ENCODE data around the gene KLF16. TPM values are rescaled to one million over a fixed set of nuclear protein-coding genes. Genes with fewer than 3 reads are reported as not detected.
"Not testable (repeated sequence)": the region's sequence is repeated elsewhere in the genome, so short reads cannot be mapped to it uniquely, and the experiment has no call there.

KLF16 gene
- total RNA-seq, 1 experiment from 2014 or later: 25.2 TPM

GRCh38 chr19:1884291-1884718 lies 20.9 kb upstream of the KLF16 start:
- DNase-seq (ENCODE audit: low spot score): peak; percentile 7

DNA sequence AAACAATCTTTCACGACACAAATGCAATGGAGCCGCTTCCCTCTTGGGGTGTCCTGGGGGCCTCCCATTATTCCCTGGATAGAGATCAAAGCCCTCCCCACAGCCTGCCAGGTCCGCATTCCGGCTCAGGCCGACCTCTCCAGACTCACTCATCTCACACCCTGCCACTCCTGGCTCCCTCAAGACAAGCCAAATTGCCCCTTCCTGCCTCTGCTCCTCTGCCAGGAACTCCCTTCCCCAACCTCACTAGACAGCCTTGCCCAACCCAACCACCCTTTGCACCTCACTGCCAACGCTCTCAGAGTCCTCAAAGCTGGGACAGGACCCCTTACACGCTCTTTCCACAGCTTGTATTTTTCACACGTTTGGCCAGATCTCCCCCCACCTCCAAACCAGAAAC lies 20.4 kb upstream of the KLF16 start:
- DNase-seq (ENCODE audit: low spot score): no peak

DNA sequence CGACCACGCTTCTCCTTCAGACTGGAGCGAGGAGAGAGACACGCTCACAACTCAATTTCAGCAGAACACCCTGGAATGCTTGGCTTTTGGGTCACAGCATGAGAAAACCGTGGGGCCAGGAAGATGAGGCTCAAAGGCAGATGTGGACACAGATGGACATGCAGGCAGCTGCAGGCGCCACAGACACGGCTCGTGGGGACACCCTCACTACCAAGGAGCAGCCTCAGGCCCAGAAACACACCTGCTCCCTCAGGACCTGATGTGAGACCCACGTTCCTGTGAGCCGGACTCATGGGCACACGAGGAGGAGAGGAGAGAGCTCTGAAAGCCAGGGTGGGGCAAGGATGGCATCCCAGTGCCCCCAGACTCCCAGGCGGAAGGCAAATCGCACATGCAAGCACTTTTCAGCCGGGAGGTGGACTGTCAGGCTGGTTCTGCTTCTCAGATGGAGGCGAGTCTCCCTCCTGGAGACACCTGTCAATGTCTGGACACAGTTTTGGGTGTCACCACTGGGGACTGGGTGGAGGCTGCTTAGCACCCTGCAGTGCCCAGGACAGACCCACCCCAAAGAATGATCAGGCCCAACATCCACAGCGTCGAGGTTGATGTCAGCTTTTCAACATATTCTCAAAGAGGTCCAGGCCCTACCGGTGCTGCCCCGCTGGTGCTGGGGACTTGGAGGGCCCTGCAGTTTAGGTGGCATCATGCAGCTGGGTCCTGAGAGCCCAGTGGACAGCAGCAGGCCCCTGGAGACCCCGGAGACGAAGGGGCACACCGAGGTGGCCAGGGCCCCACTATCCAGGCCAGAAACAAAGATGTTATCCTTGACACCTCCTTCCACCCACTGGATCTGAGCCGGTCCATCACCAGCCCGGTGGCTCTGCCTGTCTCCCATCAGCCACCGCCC lies 19.7 kb upstream of the KLF16 start:
- no peak for DNase-seq (ENCODE audit: low spot score)

DNA sequence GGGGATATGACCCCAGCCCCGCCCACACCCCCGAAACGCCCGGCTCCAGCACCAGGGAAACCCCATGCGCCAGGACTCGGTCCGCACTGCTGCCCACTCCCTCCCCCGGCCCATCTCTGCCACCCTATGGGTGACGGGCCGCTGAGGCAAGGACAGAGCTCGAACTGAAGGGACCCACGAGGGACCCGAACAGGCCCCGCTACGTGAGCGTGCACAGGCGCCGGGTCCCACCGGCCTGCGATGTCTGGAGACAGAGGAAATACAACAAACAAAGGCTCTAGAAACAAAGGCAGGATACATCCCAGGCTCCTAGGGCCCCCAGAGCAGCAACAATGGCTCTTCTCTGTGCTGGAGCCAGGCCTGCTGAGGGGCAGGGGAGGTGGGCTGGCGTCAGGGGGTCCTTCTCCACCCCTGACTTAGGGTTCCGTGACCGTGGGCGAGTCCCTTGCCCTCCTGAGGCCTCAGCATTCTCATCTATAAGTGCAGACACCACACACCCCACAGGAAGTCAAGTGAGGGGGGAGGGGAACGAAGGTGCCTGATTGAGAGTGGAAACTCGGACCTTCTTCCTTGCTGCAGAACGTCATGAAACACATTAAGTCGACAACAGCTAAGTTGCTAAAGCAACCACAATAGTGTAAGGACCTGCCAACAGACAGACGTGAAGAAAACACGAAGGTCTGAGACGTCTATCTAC lies 18.9 kb upstream of the KLF16 start:
- no peak for DNase-seq (ENCODE audit: low spot score)

DNA sequence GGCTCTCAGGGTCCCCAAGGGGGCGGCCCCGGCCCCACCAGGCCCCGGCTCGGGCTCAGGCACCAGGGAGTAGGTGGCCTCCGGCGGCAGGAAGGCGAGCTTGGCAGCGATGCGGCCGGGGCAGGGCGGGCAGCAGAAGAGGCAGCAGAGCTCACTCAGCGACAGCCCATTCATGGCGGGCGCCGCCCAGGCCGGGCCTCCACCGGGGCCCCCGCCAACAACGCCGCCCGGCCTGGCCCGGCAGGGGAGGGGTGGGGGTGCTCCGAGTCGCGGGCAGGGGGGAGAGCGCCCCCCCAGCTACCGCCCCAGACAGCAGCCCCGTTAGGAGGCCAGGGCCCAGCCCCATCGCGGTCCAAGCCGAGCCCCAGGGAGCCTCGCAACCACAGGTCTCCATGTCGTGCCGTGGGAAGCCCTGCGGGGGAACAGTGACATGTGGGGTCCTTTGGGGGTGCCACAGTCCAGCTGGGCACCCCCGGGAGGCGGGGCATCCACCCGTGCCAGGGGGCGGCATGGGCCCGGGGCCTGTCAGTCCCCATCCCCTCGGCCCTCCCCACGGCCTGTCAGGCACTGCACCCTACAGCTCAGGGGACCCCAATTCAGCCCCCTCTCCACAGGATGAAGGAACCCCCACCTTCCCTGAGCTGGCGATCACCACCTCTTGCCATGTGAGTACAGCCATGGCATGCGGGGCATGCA lies 18.2 kb upstream of the KLF16 start:
- DNase-seq (ENCODE audit: low spot score): not testable (repeated sequence)

- no peak for DNase-seq (ENCODE audit: low spot score)
Observed at GRCh38 chr19:1880611-1881392, 17.4 kb upstream of the KLF16 start.

- not testable (repeated sequence) for DNase-seq (ENCODE audit: low spot score)
Observed at GRCh38 chr19:1879982-1880381, 16.6 kb upstream of the KLF16 start.

- not testable (repeated sequence) for DNase-seq (ENCODE audit: low spot score)
Observed at GRCh38 chr19:1878583-1878982, 15.2 kb upstream of the KLF16 start.

GRCh38 chr19:1877280-1877660 lies 13.9 kb upstream of the KLF16 start:
- DNase-seq (ENCODE audit: low spot score): not testable (repeated sequence)

DNA sequence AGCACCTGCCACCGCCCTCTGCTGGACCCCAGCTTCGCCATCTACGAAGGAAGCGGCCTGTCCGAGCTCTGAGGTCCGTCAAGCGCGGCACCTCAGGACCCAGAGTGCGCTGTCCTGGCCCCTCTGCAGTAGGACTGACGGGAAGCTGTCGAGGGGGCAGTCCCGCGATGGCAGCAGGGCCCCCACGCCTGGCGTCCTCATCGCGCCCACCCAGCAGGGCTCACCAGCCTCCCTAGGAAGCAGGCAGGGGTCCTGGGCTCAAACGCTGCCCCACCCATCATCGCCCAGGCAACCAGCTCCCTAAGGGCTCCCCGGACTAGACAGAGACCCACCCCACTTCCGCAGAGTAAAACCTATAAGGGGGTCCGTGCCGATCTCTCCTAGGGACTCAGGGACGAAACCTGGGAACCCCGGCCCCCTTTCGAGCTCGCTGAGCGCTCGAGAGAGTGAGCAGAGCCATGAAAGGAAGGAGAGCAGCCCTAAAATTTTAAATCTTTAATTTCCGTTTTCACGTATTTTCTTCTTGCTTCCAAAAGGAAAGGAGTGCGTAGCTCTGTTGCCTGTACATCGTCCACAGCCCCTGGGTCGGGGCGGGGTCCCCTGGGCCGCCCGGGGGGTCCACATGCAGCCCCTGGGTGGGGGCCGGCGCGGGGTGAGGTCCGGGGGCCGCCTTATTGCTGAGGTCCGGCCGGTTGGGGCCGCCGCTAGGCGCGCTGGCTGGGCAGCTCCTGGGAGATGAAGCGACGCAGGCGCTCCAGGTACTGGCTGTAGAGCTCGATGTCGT lies 13.3 kb upstream of the KLF16 start:
- DNase-seq (ENCODE audit: low spot score): not testable (repeated sequence)

- peak; percentile 82 for DNase-seq (ENCODE audit: low spot score)
Observed at GRCh38 chr19:1875646-1876495, 12.5 kb upstream of the KLF16 start.

- peak; percentile 17 for DNase-seq (ENCODE audit: low spot score)
Observed at GRCh38 chr19:1875265-1875645, 11.9 kb upstream of the KLF16 start.

DNA sequence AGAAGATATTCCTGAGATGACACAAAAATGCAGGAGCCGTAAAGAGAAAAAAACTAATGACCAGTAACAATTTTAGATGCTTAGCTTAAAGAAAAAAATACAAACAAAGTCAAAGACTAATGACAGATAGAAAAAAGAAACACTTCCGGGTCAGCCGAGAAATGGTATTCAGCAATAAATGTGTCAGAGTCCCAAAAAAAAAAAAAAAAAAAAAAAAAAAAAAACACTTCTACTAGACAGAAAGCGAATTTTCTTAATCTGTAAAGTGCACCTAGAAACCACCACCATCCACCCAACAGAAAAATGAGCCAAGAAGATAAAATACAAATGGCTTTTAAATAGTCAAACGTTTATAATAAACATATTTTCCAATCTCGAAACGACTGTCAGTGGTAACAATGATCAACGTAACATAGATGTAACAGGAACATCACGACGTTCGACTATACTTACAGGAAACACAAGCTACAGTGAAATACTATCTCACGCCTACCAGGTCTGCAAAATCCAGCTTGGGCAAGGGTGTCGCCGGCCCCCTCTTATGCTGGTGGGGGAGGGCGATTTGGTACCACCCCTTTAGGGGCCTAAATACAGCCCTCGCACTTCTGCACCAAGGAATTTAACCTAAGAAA lies 11.3 kb upstream of the KLF16 start:
- no peak for DNase-seq (ENCODE audit: low spot score)

- no peak for DNase-seq (ENCODE audit: low spot score)
Observed at GRCh38 chr19:1873524-1874473, 10.4 kb upstream of the KLF16 start.

GRCh38 chr19:1872807-1873523 lies 9.6 kb upstream of the KLF16 start:
- no peak for DNase-seq (ENCODE audit: low spot score)

DNA sequence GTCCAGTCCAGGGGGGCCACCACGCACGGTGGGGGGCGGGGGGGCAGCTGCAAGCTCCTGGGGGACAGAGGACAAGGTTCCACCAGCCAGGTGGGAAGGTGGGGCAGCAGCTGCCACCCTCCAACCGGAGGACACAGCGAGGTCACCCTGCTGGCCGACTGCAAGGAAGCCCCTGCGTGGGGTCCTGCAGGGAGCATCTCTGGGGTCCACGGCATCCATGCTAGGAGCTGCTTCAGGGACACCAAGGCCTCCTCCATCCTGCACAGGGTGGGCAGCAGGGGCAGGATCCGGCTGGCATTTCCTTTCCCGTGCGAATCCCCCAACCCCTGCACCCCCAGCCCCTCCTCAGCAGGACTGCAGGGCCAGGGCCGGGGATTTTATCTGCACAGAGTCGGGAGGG lies 8.3 kb upstream of the KLF16 start:
- no peak for DNase-seq (ENCODE audit: low spot score)

GRCh38 chr19:1871140-1871597 lies 7.8 kb upstream of the KLF16 start:
- DNase-seq (ENCODE audit: low spot score): no peak
